Transverse colon (tissue), 4 donors: ENCODE data around the gene AGPAT4. TPM values are rescaled to one million over a fixed set of nuclear protein-coding genes. Genes with fewer than 3 reads are reported as not detected.

Source experiments
- DNase-seq: peaks from one replicate; pipeline ENCODE4 v3.0.0-alpha.2; 2019
- H3K27ac ChIP-seq, 4 donors: fragments of 200-600 bp; sonication (generic); 2 replicates each; pipeline ENCODE4 v1.5.1; 2016 to 2018; ENCODE audit warnings: inconsistent platforms in 4 of 4
- H3K27me3 ChIP-seq: fragments of 200-600 bp; sonication (generic); 2 replicates; pipeline ENCODE4 v1.5.1; 2017; ENCODE audit warnings: inconsistent platforms
- H3K36me3 ChIP-seq, 4 donors: fragments of 200-600 bp; sonication (generic); 2 replicates each; pipeline ENCODE4 v1.5.1; 2017 to 2019; ENCODE audit warnings: inconsistent platforms in 4 of 4
- H3K4me1 ChIP-seq, 4 donors: fragments of 200-600 bp; sonication (generic); 2 replicates each; pipeline ENCODE4 v1.5.1; 2017 to 2020; ENCODE audit warnings: inconsistent platforms in 4 of 4
- H3K4me3 ChIP-seq, 4 donors: fragments of 200-600 bp; sonication (generic); 1 replicate in 1 of 4; 2 replicates in 3 of 4; pipeline versions ENCODE4 v1.5.1 to v1.6.1; 2017 to 2019; ENCODE audit warnings: inconsistent platforms in 4 of 4
- H3K9me3 ChIP-seq, 2 donors: fragments of 200-600 bp; sonication (generic); 2 replicates each; pipeline ENCODE4 v1.5.1; 2017 to 2019; ENCODE audit warnings: inconsistent platforms in 2 of 2
- CTCF ChIP-seq, 5 experiments: fragments of 200-600 bp in 3 of 5; fragments of 450-650 bp in 2 of 5; sonication (generic) in 3 of 5; IDR thresholded peaks; 1 replicate in 2 of 5; 2 replicates in 3 of 5; pipeline ENCODE4 v1.5.1; 2016 to 2017; ENCODE audit warnings: antibody characterized with exemption in 5 of 5, inconsistent platforms in 3 of 5, mild to moderate bottlenecking in 2 of 5, moderate library complexity in 1 of 5
- EP300 ChIP-seq: sonication (generic); formaldehyde crosslinking; IDR thresholded peaks from one replicate; pipeline ENCODE4 v1.6.1; 2017; ENCODE audit warnings: antibody characterized with exemption, low read depth
- POLR2A ChIP-seq: fragments of 450-650 bp; IDR thresholded peaks from one replicate; pipeline ENCODE4 v1.6.1; 2016; ENCODE audit warnings: antibody characterized with exemption, mild to moderate bottlenecking, moderate library complexity
- POLR2AphosphoS5 ChIP-seq, 3 donors: sonication (generic); formaldehyde crosslinking; IDR thresholded peaks; one replicate each; pipeline ENCODE4 v1.6.1; 2016; ENCODE audit warnings: antibody characterized with exemption in 3 of 3
- WGBS, 2 donors: methylation state at CpG; one replicate each; pipeline ENCODE4 v1.1.5; 2018; ENCODE audit warnings: low coverage in 1 of 2; 5-methylcytosine and 5-hydroxymethylcytosine counted together
- in situ Hi-C, 4 donors: fragments of 200-750 bp; cut with MboI; loops; one replicate each; pipeline versions ENCODE4 v1.15.0 to v1.15.1; 2017; ENCODE audit warnings: low sequenced_read_pairs in 3 of 4, low pct_ligation_motif_present in 1 of 4, low pct_unique_long_range_greater_than_20kb in 1 of 4
- intact Hi-C: fragments of 100-400 bp; cut with DNase I; formaldehyde crosslinking; loops from one replicate; pipeline ENCODE4 v1.15.1; 2023; ENCODE audit warnings: low total_unique reads
- total RNA-seq, 4 donors: library from RNA; depleted of rRNA; stranded (reverse); fragments of >200 nt; gene quantifications; one replicate each; pipeline ENCODE4 v1.1.0, GENCODE V29; 2016

AGPAT4 gene
- total RNA-seq, 4 donors from 2014 or later: 2.2 to 6.4 (median 4.4) TPM

GRCh38 chr6:161261325-161261724 is 12.5 kb downstream of the AGPAT4 start:
- H3K4me3 ChIP-seq: no peak overlapping the region
- intact Hi-C loops: no loop called here
- in situ Hi-C loops: no loop called here
- no peak for DNase-seq
- H3K27me3 ChIP-seq: no peaks in the 10 kb centered on the region
- H3K4me1 ChIP-seq: no peaks in the 10 kb centered on the region
- no peaks in the 10 kb centered on the region for H3K9me3 ChIP-seq
- H3K27ac ChIP-seq: no peak overlapping the region
- TF ChIP-seq POLR2AphosphoS5 (IDR thresholded peaks at IDR 0.05) (no peak), POLR2A (no peak), CTCF (IDR thresholded peaks at IDR 0.05) (no peak), EP300 (no peak)
- no peaks in the 10 kb centered on the region for H3K36me3 ChIP-seq
- WGBS, 2 donors: 88% methylated on average over 8 of the region's 8 CpGs; no CpG with 5 or more reads in 1 of the 2 donors

DNA sequence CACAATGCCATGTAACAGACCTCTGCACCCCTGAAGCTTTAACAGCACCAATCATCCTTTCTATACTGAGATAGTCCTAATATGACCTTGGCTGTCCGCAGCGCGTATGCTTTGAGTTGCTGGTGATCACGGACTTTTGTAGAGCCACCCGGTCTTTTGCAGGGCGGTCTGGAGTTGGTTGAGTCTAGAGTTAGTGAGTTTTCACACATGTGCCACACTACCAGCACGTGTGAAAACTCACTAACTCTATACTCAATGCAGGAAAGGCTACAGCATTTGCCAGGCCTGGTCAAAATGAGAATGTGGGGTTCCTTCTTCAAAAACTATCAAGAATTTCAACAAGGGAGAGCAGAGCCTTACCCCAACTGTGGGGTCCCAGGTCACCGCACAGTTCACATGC is 14.6 kb downstream of the AGPAT4 start:
- no peak overlapping the region for H3K27ac ChIP-seq
- TF ChIP-seq POLR2AphosphoS5 (IDR thresholded peaks at IDR 0.05): no peak
- no peak for TF ChIP-seq CTCF (IDR thresholded peaks at IDR 0.05)
- no peak for TF ChIP-seq POLR2A
- TF ChIP-seq EP300: no peak
- DNase-seq: no peak
- intact Hi-C loops: no loop called here
- no peaks in the 10 kb centered on the region for H3K27me3 ChIP-seq
- no peaks in the 10 kb centered on the region for H3K36me3 ChIP-seq
- H3K4me1 ChIP-seq: peaks cover 0 to 13% (median 4%) of the 10 kb centered on the region in 4 donors
- 93 to 94% methylated on average over 8 of the region's 8 CpGs for WGBS, 2 donors
- H3K4me3 ChIP-seq: no peak overlapping the region
- in situ Hi-C loops: no loop called here
- no peaks in the 10 kb centered on the region for H3K9me3 ChIP-seq

GRCh38 chr6:161257793-161258457 is 15.9 kb downstream of the AGPAT4 start:
- no peaks in the 10 kb centered on the region for H3K9me3 ChIP-seq
- WGBS, 2 donors: 24 to 29% methylated on average over 7 to 8 of the region's 8 CpGs
- H3K4me3 ChIP-seq: no peak overlapping the region
- peaks cover 0 to 14% (median 4%) of the 10 kb centered on the region in 4 donors for H3K4me1 ChIP-seq
- no peak for DNase-seq
- intact Hi-C loops: no loop called here
- H3K27ac ChIP-seq: peak overlapping the region in 3 of 4 donors; percentile 12 to 69 (median 31)
- TF ChIP-seq POLR2AphosphoS5 (IDR thresholded peaks at IDR 0.05): peak; percentile 38 to 47 (median 47)
- TF ChIP-seq CTCF (IDR thresholded peaks at IDR 0.05): no peak
- TF ChIP-seq POLR2A: no peak
- TF ChIP-seq EP300: peak; percentile 37
- no peaks in the 10 kb centered on the region for H3K36me3 ChIP-seq
- no peaks in the 10 kb centered on the region for H3K27me3 ChIP-seq
- in situ Hi-C loops: no loop called here

GRCh38 chr6:161256407-161256806 is 17.5 kb downstream of the AGPAT4 start:
- intact Hi-C loops (no loop called here), in situ Hi-C loops (no loop called here)
- Histone ChIP-seq H3K27me3 (no peaks in the 10 kb centered on the region), H3K36me3 (no peaks in the 10 kb centered on the region), H3K9me3 (no peaks in the 10 kb centered on the region), H3K4me1 (peaks cover 0 to 14% (median 4%) of the 10 kb centered on the region in 4 donors), H3K4me3 (no peak overlapping the region), H3K27ac (no peak overlapping the region)
- TF ChIP-seq EP300: no peak
- no peak for DNase-seq
- WGBS, 2 donors: 95 to 97% methylated on average over 7 to 13 of the region's 13 CpGs

GRCh38 chr6:161255518-161255917 is 18.3 kb downstream of the AGPAT4 start:
- in situ Hi-C loops (no loop called here), intact Hi-C loops (no loop called here)
- TF ChIP-seq POLR2AphosphoS5 (IDR thresholded peaks at IDR 0.05) (no peak), CTCF (IDR thresholded peaks at IDR 0.05) (no peak), EP300 (no peak), POLR2A (no peak)
- H3K4me3 ChIP-seq: no peak overlapping the region
- WGBS, 2 donors: 95 to 100% methylated on average over 4 to 6 of the region's 6 CpGs
- peaks cover 0 to 14% (median 4%) of the 10 kb centered on the region in 4 donors for H3K4me1 ChIP-seq
- H3K36me3 ChIP-seq: no peaks in the 10 kb centered on the region
- no peaks in the 10 kb centered on the region for H3K9me3 ChIP-seq
- H3K27ac ChIP-seq: peak overlapping the region in 2 of 4 donors; percentile 15 to 54
- no peaks in the 10 kb centered on the region for H3K27me3 ChIP-seq
- DNase-seq: no peak
